Dermis microvascular lymphatic vessel endothelial cell (primary cell): ENCODE measurements around the gene PPP1R13B. TPM values are rescaled to one million over a fixed set of nuclear protein-coding genes. Genes with fewer than 3 reads are reported as not detected.
"Not testable (repeated sequence)": the region's sequence is repeated elsewhere in the genome, so short reads cannot be mapped to it uniquely, and the experiment has no call there.

Source experiments
- DNase-seq, 2 donors: peaks; one replicate each; pipeline versions ENCODE4 v3.0.0 to v3.0.0-alpha.2; 2010; ENCODE audit warnings: low read depth in 2 of 2
- total RNA-seq: library from RNA; depleted of rRNA; stranded (reverse); fragments of >200 nt; gene quantifications from 2 replicates; pipeline ENCODE4 v1.2.1, GENCODE V29; 2014

PPP1R13B gene
- total RNA-seq, 1 donor from 2014 or later = 9.1 TPM

- DNase-seq = no peak
Measured at GRCh38 chr14:103859416-103860202, 12.2 kb upstream of the PPP1R13B start.

GRCh38 chr14:103858063-103858781 is 10.8 kb upstream of the PPP1R13B start:
- DNase-seq = no peak

GRCh38 chr14:103857256-103857655 is 9.9 kb upstream of the PPP1R13B start:
- no peak for DNase-seq

GRCh38 chr14:103856607-103857006 is 9.2 kb upstream of the PPP1R13B start:
- DNase-seq = peak in 1 of 2 donors; percentile 33

- DNase-seq = no peak
Measured at GRCh38 chr14:103856105-103856504, 8.7 kb upstream of the PPP1R13B start.

GRCh38 chr14:103855734-103856095 is 8.3 kb upstream of the PPP1R13B start:
- no peak for DNase-seq

GRCh38 chr14:103854822-103855733 is 7.7 kb upstream of the PPP1R13B start:
- DNase-seq = peak; percentile 69

- no peak for DNase-seq
Measured at GRCh38 chr14:103854017-103854808, 6.8 kb upstream of the PPP1R13B start.

GRCh38 chr14:103849151-103849886 is 1.9 kb upstream of the PPP1R13B start:
- no peak for DNase-seq

- DNase-seq = no peak
Measured at GRCh38 chr14:103848175-103849077, 1.1 kb upstream of the PPP1R13B start.

- peak in 1 of 2 donors; percentile 60 for DNase-seq
Measured at GRCh38 chr14:103846543-103847450, 578 bp downstream of the PPP1R13B start.

- DNase-seq = no peak
Measured at GRCh38 chr14:103846097-103846496, 1.3 kb downstream of the PPP1R13B start.

- no peak for DNase-seq
Measured at GRCh38 chr14:103845327-103845726, 2.0 kb downstream of the PPP1R13B start.

GRCh38 chr14:103841265-103841664 is 6.1 kb downstream of the PPP1R13B start:
- DNase-seq = not testable (repeated sequence)

GRCh38 chr14:103840014-103840413 is 7.4 kb downstream of the PPP1R13B start:
- DNase-seq = no peak

- DNase-seq = no peak
Measured at GRCh38 chr14:103839579-103839978, 7.8 kb downstream of the PPP1R13B start.

GRCh38 chr14:103838117-103838516 is 9.3 kb downstream of the PPP1R13B start:
- no peak for DNase-seq
